Psoas muscle (tissue), 8 donors: ENCODE measurements around the gene CROCC. TPM values are rescaled to one million over a fixed set of nuclear protein-coding genes. Genes with fewer than 3 reads are reported as not detected.
"Not testable (repeated sequence)": the region's sequence is repeated elsewhere in the genome, so short reads cannot be mapped to it uniquely, and the experiment has no call there.

Source experiments
- ATAC-seq, 4 donors: fragments of 200-7000 bp; cut with Tn5 transposase; one replicate each; pipeline ENCODE4 v1.9.1; 2020; ENCODE audit warnings: moderate library complexity in 3 of 4, mild to moderate bottlenecking in 2 of 4
- DNase-seq, 2 donors: peaks; one replicate each; pipeline ENCODE4 v3.0.0-alpha.2; 2020
- H3K27ac ChIP-seq: fragments of 200-600 bp; one replicate; pipeline ENCODE4 v1.8.0; 2022
- H3K27me3 ChIP-seq, 3 donors: fragments of 200-600 bp in 1 of 3; one replicate each; pipeline versions ENCODE4 v1.6.1 to v1.8.0; 2013 to 2022; ENCODE audit warnings: low read length in 2 of 3, mild to moderate bottlenecking in 2 of 3, moderate library complexity in 1 of 3; ENCODE audit not compliant: insufficient read depth in 3 of 3
- H3K36me3 ChIP-seq, 2 donors: fragments of 200-600 bp in 1 of 2; one replicate each; pipeline versions ENCODE4 v1.6.1 to v1.8.0; 2013 to 2022; ENCODE audit warnings: low read depth in 1 of 2, mild to moderate bottlenecking in 1 of 2, moderate library complexity in 1 of 2; ENCODE audit not compliant: insufficient read depth in 1 of 2
- H3K4me1 ChIP-seq: fragments of 200-600 bp; one replicate; pipeline ENCODE4 v1.8.0; 2022
- H3K4me3 ChIP-seq: fragments of 200-600 bp; one replicate; pipeline ENCODE4 v1.8.0; 2022; ENCODE audit warnings: mild to moderate bottlenecking
- H3K9me3 ChIP-seq: fragments of 200-600 bp; one replicate; pipeline ENCODE4 v1.8.0; 2022
- whole genome bisulfite sequencing, 3 donors: extraction: QIAGEN DNeasy Blood & Tissue Kit; methylation state at CpG; one replicate each; pipeline versions ENCODE4 v1.1.6 to v1.1.7; 2013; 5-methylcytosine and 5-hydroxymethylcytosine counted together
- intact Hi-C, 2 donors: fragments of 100-400 bp; cut with DNase I; formaldehyde crosslinking; loops; one replicate each; pipeline versions ENCODE4 v1.11.0 to v1.14.2; 2022
- polyA plus RNA-seq, 3 donors: library from polyadenylated mRNA; stranded (reverse); fragments of 200-250 nt; gene quantifications; one replicate each; pipeline ENCODE4 v1.2.3, GENCODE V29; 2013
- total RNA-seq, 4 donors: library from RNA; stranded (reverse); fragmentation: NEBNext Ultra II Directional in 2 of 4; extraction: Animal tissue kit (Norgen Biotek cat#: 25700) in 2 of 4; gene quantifications; one replicate each; pipeline versions ENCODE4 v1.2.1 to v1.2.4, GENCODE V29; 2021 to 2023
- TF ChIP-seq, protein P1 (sequence below): fragments of 200-600 bp; IDR thresholded peaks from one replicate; pipeline ENCODE4 v1.8.0; 2022; ENCODE audit warnings: antibody characterized with exemption
- donor health status: healthy with polysubstance abuse.
- donor health status: DM: no; HTN: no; CAD: no; lungs with moderate emphysema.
- donor health status: Bipolar disorder and iron deficiency.
- donor health status: healthy.
- donor health status: DM: yes; HTN: yes; CAD: no.
- donor health status: DM: no; HTN: no; CAD: no.
- donor health status: DM: no; HTN: no; CAD: no.
- donor health status: DM: yes; HTN: yes; CAD: no.

Gene CROCC
- total and polyA plus RNA-seq, 7 donors = 3.1 to 6.5 (median 4.8) TPM

DNA sequence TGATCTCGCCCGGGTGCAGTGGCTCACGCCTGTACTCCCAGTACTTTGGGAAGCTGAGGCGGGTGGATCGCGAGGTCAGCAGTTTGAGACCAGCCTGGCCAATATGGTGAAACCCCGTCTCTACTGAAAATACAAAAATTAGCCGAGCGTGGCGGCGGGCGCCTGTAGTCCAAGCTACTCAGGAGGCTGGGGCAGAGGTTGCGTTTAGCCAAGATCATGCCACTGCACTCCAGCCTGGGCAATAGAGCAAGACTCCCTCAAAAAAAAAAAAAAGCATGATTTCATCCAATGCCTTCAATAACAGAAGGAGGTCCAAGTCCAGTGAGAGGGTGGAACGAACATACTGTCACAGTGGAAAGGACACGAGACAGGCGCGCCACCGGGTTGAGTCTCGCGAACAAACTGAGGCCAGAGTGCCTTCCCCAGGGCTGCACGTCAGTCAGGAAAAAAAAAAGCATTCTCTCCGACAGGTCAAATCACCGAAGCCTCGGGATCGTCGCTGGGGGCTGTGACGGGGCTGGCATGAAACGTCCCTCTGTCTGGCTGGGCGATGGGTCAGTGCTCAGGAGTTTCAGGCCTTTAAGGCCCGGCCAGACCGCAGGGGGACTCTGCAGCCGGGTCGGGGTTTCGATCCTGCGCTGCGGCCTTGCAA lies 8.4 kb upstream of the CROCC start:
- no peaks in the 10 kb centered on the region for H3K9me3 ChIP-seq
- ATAC-seq (peak in 3 of 4 donors; percentile 2 to 23 (median 16)), DNase-seq (peak in 1 of 2 donors; percentile 67)
- H3K27me3 ChIP-seq = no peaks in the 10 kb centered on the region
- intact Hi-C loops = no loop called here
- H3K4me3 ChIP-seq = peak overlapping the region; percentile 84
- no peaks in the 10 kb centered on the region for H3K4me1 ChIP-seq
- TF ChIP-seq, protein P1, sequence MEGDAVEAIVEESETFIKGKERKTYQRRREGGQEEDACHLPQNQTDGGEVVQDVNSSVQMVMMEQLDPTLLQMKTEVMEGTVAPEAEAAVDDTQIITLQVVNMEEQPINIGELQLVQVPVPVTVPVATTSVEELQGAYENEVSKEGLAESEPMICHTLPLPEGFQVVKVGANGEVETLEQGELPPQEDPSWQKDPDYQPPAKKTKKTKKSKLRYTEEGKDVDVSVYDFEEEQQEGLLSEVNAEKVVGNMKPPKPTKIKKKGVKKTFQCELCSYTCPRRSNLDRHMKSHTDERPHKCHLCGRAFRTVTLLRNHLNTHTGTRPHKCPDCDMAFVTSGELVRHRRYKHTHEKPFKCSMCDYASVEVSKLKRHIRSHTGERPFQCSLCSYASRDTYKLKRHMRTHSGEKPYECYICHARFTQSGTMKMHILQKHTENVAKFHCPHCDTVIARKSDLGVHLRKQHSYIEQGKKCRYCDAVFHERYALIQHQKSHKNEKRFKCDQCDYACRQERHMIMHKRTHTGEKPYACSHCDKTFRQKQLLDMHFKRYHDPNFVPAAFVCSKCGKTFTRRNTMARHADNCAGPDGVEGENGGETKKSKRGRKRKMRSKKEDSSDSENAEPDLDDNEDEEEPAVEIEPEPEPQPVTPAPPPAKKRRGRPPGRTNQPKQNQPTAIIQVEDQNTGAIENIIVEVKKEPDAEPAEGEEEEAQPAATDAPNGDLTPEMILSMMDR = no peak
- 42 to 47% (median 42%) methylated on average over 33 to 36 of the region's 36 CpGs for WGBS, 3 donors
- peak overlapping the region; percentile 78 for H3K27ac ChIP-seq
- H3K36me3 ChIP-seq = no peaks in the 10 kb centered on the region

DNA sequence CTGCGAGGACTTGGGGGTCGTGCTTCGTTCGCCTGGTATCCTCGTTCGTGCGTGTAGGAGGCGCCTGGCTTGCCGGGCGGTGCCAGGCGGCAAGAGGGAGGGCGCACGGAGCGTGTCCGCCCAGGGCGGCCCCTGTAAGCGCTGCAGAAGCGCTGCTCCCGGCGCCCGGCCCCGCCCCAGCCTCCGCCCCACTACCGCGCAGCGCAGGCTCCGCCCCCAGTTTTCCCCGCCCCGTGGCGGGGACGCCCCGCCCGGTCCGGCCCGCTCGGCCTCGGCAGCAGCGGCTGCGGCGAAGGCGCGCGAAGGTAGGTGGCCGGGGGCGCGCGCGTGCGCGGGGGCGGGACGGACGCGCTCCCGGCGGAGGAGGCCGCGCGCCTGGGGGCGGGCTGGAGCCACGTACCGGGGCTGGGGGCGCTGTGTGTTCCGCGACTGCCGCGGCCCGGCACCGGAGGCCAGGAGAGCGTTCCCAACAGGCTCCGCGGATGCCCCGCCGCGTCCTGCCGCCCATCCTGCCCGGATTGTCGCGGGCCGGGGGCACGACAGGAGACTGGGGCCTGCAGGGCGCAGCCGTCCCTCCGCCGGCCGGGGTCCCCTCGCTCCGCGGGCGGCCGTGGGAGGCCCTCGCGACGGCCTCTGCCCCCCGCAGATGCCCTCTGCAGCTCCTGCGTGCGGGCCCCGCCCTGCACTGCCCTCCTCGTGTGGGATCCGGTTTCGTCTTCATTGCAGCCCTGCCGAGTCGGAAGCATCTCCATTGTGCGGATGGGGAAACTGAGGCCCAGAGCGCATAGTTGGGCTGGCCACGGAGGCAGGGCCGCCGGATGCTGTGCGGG lies 7.7 kb upstream of the CROCC start:
- Histone ChIP-seq H3K27me3 (no peaks in the 10 kb centered on the region), H3K27ac (peak overlapping the region; percentile 78), H3K4me1 (no peaks in the 10 kb centered on the region), H3K4me3 (peak overlapping the region; percentile 84), H3K9me3 (no peaks in the 10 kb centered on the region), H3K36me3 (no peaks in the 10 kb centered on the region)
- DNase-seq (peak; percentile 95 to 98), ATAC-seq (peak; percentile 94 to 96 (median 96))
- TF ChIP-seq, protein P1 = no peak
- intact Hi-C loops = no loop called here
- WGBS, 3 donors = 0 to 1% (median 1%) methylated on average over 65 to 109 of the region's 109 CpGs

DNA sequence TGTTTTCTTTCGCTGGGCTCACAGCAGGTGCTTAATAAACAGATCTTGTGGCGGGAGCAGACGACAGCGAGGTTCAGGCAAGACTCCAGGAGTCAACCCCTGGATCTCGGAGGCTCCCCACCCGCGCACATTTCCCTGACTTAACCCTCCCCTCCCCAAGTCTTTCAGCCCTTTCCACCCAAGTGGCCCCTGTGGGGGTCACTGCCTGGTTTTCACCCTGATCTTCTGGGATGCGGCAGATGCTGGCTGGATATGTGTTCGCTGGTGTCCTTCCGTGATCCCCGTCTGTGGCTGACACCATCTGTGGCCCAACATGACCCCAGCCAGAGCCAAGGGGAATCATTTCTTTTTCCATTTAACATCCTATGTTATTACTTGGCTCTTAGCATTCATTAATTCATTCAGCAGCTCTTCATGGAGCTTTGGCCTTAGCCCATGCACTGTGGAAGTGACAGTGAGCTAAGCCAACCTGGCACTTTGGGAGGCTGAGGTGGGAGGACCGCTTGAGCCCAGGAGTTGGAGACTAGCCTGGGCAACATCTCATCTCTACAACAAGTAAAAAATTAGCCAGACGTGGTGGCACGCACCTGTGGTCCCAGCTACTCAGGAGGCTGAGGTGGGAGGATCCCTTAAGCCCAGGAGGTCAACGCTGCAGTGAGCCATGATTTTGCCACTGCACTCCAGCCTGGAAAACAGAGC lies 6.7 kb upstream of the CROCC start:
- Histone ChIP-seq H3K27ac (peak overlapping the region; percentile 78), H3K4me3 (peak overlapping the region; percentile 84)
- peak in 1 of 2 donors; percentile 61 for DNase-seq
- H3K27me3 ChIP-seq, intact Hi-C loops, H3K4me1 ChIP-seq, H3K9me3 ChIP-seq, H3K36me3 ChIP-seq, ATAC-seq: not testable (repeated sequence)
- WGBS, 3 donors = 38 to 48% (median 38%) methylated on average over 15 of the region's 15 CpGs

DNA sequence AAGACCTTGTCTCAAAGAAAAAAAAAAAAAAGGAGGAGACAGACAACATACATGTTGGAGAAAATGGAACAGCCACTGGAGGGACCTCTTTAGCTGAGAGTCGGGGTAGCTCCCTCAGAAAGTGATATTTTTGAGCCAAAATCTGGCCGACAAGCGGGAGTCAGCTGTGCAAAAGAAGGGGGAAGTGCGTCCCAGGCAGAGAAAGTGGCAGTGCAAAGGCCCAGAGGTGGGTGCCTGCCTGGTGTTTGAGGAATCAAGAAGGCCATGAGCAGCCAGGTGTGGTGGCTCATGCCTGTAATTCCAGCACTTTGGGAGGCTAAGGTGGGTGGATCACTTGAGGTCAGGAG lies 6.1 kb upstream of the CROCC start:
- TF ChIP-seq, protein P1 = no peak
- no peaks in the 10 kb centered on the region for H3K27me3 ChIP-seq
- no peak overlapping the region for H3K27ac ChIP-seq
- intact Hi-C loops = no loop called here
- H3K4me3 ChIP-seq = no peak overlapping the region
- no peaks in the 10 kb centered on the region for H3K36me3 ChIP-seq
- DNase-seq (peak in 1 of 2 donors; percentile 48), ATAC-seq (no peak)
- H3K9me3 ChIP-seq = no peaks in the 10 kb centered on the region
- no peaks in the 10 kb centered on the region for H3K4me1 ChIP-seq
- 62 to 79% (median 63%) methylated on average over 4 of the region's 4 CpGs for WGBS, 3 donors

DNA sequence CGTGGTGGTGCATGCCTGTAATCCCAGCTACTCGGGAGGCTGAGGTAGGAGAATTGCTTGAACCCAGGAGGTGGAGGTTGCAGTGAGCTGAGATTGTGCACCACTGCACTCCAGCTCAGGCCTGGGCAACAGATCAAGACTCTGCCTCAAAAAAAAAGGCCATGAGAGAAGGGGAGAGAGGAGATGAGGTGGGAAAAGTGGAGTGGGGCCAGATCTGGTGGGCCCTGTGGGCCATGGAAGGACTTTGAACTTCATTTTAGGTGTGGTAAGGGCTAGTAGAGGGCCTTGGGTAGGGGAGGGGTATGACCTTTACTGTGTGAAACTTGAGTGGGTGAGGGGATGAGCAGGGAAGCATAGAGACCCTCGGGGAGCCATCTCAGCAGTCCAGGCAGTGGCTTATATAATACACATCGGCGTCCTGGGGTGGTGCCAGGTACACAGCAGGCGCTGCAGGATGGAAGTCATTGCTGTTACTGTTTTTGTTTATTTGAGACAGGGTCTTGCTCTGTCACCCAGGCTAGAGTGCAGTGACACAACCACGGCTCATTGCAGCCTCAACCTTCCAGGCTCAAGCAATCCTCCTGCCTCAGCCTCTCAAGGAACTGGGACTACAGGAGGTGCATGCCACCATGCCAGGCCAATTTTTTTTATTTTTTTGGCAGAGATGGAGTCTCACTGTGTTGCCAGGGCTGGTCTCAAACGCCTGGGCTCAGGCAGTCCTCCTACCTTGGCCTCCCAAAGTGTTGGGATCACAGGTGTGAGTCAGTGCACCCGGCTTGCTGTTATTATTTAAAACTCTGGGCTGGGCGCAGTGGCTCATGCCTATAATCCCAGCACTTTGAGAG lies 5.5 kb upstream of the CROCC start:
- H3K4me3 ChIP-seq, intact Hi-C loops, H3K27ac ChIP-seq, H3K27me3 ChIP-seq, H3K4me1 ChIP-seq, ATAC-seq, H3K36me3 ChIP-seq, H3K9me3 ChIP-seq: not testable (repeated sequence)
- DNase-seq = peak in 1 of 2 donors; percentile 40
- 71 to 87% (median 79%) methylated on average over 8 to 10 of the region's 10 CpGs for WGBS, 3 donors
